Measurements from ENCODE around the gene CCL5.
"Not testable (repeated sequence)": the region's sequence is repeated elsewhere in the genome, so short reads cannot be mapped to it uniquely, and the experiment has no call there.

The CCL5 gene

GRCh38 chr17:35906926-35907637, 26.9 kb upstream of the CCL5 start:
- H3K27me3 Mint-ChIP-seq (ENCODE audit: low read depth), result peaks cover 11% of the 10 kb centered on the region
- peaks cover 17% of the 10 kb centered on the region for H3K36me3 Mint-ChIP-seq (ENCODE audit: low read depth)
- peaks cover 12% of the 10 kb centered on the region for H3K4me1 Mint-ChIP-seq (ENCODE audit: low read depth)
- no peaks in the 10 kb centered on the region for H3K9me3 Mint-ChIP-seq
- no peak overlapping the region for H3K4me3 Mint-ChIP-seq
- no peak overlapping the region for H3K27ac Mint-ChIP-seq

GRCh38 chr17:35906191-35906925, 26.2 kb upstream of the CCL5 start:
- Mint-ChIP-seq H3K9me3 (no peaks in the 10 kb centered on the region), H3K4me1 (ENCODE audit: low read depth) (peaks cover 12% of the 10 kb centered on the region), H3K36me3 (ENCODE audit: low read depth) (peaks cover 15% of the 10 kb centered on the region), H3K27me3 (ENCODE audit: low read depth) (peaks cover 11% of the 10 kb centered on the region), H3K4me3 (no peak overlapping the region), H3K27ac (no peak overlapping the region)

DNA sequence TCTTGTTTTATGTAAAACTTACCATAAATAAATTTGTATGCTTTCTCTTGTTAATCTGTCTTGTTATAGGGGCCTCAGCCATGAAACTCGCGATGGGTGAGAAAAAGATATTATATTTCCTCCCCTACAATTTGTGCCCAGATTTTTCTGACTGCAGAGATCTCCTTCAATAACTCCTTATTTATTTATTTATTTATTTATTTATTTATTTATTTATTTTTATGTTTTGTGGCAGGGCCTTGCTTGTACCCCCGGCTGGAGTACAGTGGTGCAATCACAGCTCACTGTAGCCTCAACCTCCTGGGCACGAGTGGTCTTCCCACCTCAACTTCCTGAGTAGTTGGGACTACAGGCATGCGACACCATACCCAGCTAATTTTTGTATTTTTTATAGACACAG, 23.3 kb upstream of the CCL5 start:
- Mint-ChIP-seq H3K27me3 (ENCODE audit: low read depth) (peaks cover 11% of the 10 kb centered on the region), H3K4me3 (no peak overlapping the region), H3K27ac (no peak overlapping the region), H3K9me3 (no peaks in the 10 kb centered on the region), H3K4me1 (ENCODE audit: low read depth) (peaks cover 30% of the 10 kb centered on the region), H3K36me3 (ENCODE audit: low read depth) (peaks cover 5% of the 10 kb centered on the region)

- peaks cover 32% of the 10 kb centered on the region for H3K4me1 Mint-ChIP-seq (ENCODE audit: low read depth)
Observed at GRCh38 chr17:35901631-35902175, 21.5 kb upstream of the CCL5 start.

GRCh38 chr17:35900708-35901480, 20.7 kb upstream of the CCL5 start:
- H3K4me3 Mint-ChIP-seq, result peak overlapping the region; percentile 46
- H3K4me1 Mint-ChIP-seq (ENCODE audit: low read depth), result peaks cover 39% of the 10 kb centered on the region
- peak overlapping the region; percentile 76 for H3K27ac Mint-ChIP-seq
- no peaks in the 10 kb centered on the region for H3K9me3 Mint-ChIP-seq
- peaks cover 11% of the 10 kb centered on the region for H3K27me3 Mint-ChIP-seq (ENCODE audit: low read depth)
- H3K36me3 Mint-ChIP-seq (ENCODE audit: low read depth), result peaks cover 7% of the 10 kb centered on the region

More at GRCh38 chr17:35901631-35902175, 21.5 kb upstream of the CCL5 start:
- H3K27me3 Mint-ChIP-seq (ENCODE audit: low read depth), result peaks cover 11% of the 10 kb centered on the region
- H3K27ac Mint-ChIP-seq, result no peak overlapping the region
- no peaks in the 10 kb centered on the region for H3K9me3 Mint-ChIP-seq
- H3K36me3 Mint-ChIP-seq (ENCODE audit: low read depth), result peaks cover 5% of the 10 kb centered on the region
- no peak overlapping the region for H3K4me3 Mint-ChIP-seq

DNA sequence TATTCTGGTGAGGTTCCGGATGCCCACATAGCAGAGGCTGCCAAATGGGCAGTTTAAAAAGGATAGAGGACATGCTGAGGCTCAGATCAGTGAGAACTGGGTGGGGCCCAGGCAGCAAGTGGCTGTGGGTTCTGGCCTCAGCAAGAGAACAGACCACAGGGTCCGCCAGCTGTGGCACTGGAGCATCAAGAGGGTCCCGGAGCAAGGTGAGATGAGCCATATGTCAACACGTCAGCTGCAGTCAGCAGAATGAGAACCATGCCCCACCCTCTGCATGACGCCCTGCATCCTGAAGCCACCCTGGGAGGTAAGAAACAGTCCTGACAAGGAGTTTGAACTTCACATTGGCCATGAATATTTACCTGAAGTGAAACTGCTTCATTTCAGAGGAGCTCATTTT, 20.1 kb upstream of the CCL5 start:
- Mint-ChIP-seq H3K27me3 (ENCODE audit: low read depth) (peaks cover 11% of the 10 kb centered on the region), H3K36me3 (ENCODE audit: low read depth) (peaks cover 7% of the 10 kb centered on the region), H3K9me3 (no peaks in the 10 kb centered on the region), H3K27ac (no peak overlapping the region), H3K4me3 (peak overlapping the region; percentile 14), H3K4me1 (ENCODE audit: low read depth) (peaks cover 46% of the 10 kb centered on the region)

GRCh38 chr17:35898283-35899070, 18.3 kb upstream of the CCL5 start:
- H3K36me3 Mint-ChIP-seq (ENCODE audit: low read depth), result peaks cover 10% of the 10 kb centered on the region
- peaks cover 4% of the 10 kb centered on the region for H3K27me3 Mint-ChIP-seq (ENCODE audit: low read depth)
- no peak overlapping the region for H3K4me3 Mint-ChIP-seq
- peaks cover 49% of the 10 kb centered on the region for H3K4me1 Mint-ChIP-seq (ENCODE audit: low read depth)
- no peaks in the 10 kb centered on the region for H3K9me3 Mint-ChIP-seq
- H3K27ac Mint-ChIP-seq, result peak overlapping the region; percentile 78

- Mint-ChIP-seq H3K4me3 (peak overlapping the region; percentile 60), H3K27ac (peak overlapping the region; percentile 78), H3K4me1 (ENCODE audit: low read depth) (peaks cover 51% of the 10 kb centered on the region)
- not testable (repeated sequence) for H3K9me3 Mint-ChIP-seq; H3K36me3 Mint-ChIP-seq (ENCODE audit: low read depth); H3K27me3 Mint-ChIP-seq (ENCODE audit: low read depth)
Observed at GRCh38 chr17:35897772-35898171, 17.6 kb upstream of the CCL5 start.

- peak overlapping the region; percentile 63 for H3K4me3 Mint-ChIP-seq
Observed at GRCh38 chr17:35895636-35896587, 15.8 kb upstream of the CCL5 start.

DNA sequence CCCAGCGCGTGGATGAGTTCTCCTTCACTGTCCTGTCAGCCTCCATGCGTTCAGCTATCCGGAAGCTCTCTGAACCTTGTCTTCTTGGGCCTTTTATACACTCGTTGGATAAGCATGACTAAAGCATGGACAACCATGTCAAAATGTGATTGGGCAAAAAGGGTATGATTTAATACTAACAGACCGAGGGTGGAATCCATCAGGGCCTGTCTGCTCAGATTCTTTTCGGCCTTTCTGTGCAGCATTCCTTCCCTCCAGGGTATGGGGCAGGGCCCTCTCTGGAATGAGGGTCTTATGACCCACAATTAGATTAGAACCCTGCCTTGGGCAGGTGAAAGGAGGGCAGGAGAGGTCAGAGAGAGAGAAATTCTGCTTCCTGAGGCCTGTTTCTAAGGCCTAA, 14.0 kb upstream of the CCL5 start:
- no peak overlapping the region for H3K4me3 Mint-ChIP-seq
- no peaks in the 10 kb centered on the region for H3K27me3 Mint-ChIP-seq (ENCODE audit: low read depth)
- H3K27ac Mint-ChIP-seq, result no peak overlapping the region
- peaks cover 10% of the 10 kb centered on the region for H3K36me3 Mint-ChIP-seq (ENCODE audit: low read depth)
- peaks cover 3% of the 10 kb centered on the region for H3K9me3 Mint-ChIP-seq
- peaks cover 67% of the 10 kb centered on the region for H3K4me1 Mint-ChIP-seq (ENCODE audit: low read depth)

More at GRCh38 chr17:35895636-35896587, 15.8 kb upstream of the CCL5 start:
- Mint-ChIP-seq H3K27ac (peak overlapping the region; percentile 92), H3K4me1 (ENCODE audit: low read depth) (peaks cover 64% of the 10 kb centered on the region), H3K27me3 (ENCODE audit: low read depth) (no peaks in the 10 kb centered on the region), H3K9me3 (peaks cover 3% of the 10 kb centered on the region), H3K36me3 (ENCODE audit: low read depth) (peaks cover 10% of the 10 kb centered on the region)

DNA sequence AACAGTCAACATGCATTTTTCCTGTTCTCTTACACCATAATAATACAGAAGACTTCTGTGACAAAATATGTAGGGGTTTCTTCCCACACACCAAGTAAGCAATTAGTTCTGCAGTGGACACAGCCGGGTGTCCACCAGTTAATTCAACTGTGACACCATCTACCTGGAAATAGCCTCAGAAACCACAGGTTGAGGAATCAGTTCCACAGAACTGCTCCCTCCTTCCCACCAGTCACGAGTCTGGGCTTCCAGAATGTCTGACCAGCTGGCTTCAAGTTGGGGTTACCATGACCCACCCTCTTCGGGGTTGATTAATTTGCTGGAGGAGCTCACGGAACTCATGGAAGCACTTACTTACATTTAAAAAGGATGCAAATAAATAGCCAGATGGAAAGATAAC, 13.6 kb upstream of the CCL5 start:
- Mint-ChIP-seq H3K9me3 (peaks cover 3% of the 10 kb centered on the region), H3K27ac (no peak overlapping the region), H3K36me3 (ENCODE audit: low read depth) (peaks cover 14% of the 10 kb centered on the region), H3K4me1 (ENCODE audit: low read depth) (peaks cover 67% of the 10 kb centered on the region), H3K4me3 (no peak overlapping the region), H3K27me3 (ENCODE audit: low read depth) (no peaks in the 10 kb centered on the region)

GRCh38 chr17:35892091-35893035, 12.2 kb upstream of the CCL5 start:
- H3K27me3 Mint-ChIP-seq (ENCODE audit: low read depth), result no peaks in the 10 kb centered on the region
- peak overlapping the region; percentile 87 for H3K27ac Mint-ChIP-seq
- peaks cover 67% of the 10 kb centered on the region for H3K4me1 Mint-ChIP-seq (ENCODE audit: low read depth)
- peaks cover 14% of the 10 kb centered on the region for H3K36me3 Mint-ChIP-seq (ENCODE audit: low read depth)
- peaks cover 3% of the 10 kb centered on the region for H3K9me3 Mint-ChIP-seq
- H3K4me3 Mint-ChIP-seq, result peak overlapping the region; percentile 74

Data from T-helper 1 cell treated with Interleukin-12 subunit alpha and Interleukin-12 subunit beta and Interleukin-4 antibody, amounts not matched to agents 30 μg/mL and 1 μg/mL, for 36 hours (primary cell).